Chondrocyte (in vitro differentiated cells): ENCODE results near the gene PDZD2. TPM values are rescaled to one million over a fixed set of nuclear protein-coding genes. Genes with fewer than 3 reads are reported as not detected.
"Not testable (repeated sequence)": the region's sequence is repeated elsewhere in the genome, so short reads cannot be mapped to it uniquely, and the experiment has no call there.

ENCODE experiments used
- DNase-seq: peaks from one replicate; pipeline ENCODE4 v3.0.0; 2021; ENCODE audit warnings: mixed read lengths, low spot score
- H3K27ac Mint-ChIP-seq: one replicate; pipeline ENCODE4 v1.8.0; 2021; ENCODE audit warnings: mild to moderate bottlenecking, moderate library complexity, mixed read lengths; ENCODE audit not compliant: unreplicated experiment
- H3K27me3 Mint-ChIP-seq: 2 replicates; pipeline ENCODE4 v1.8.0; 2021; ENCODE audit warnings: low read depth, mixed read lengths
- H3K36me3 Mint-ChIP-seq: 2 replicates; pipeline ENCODE4 v1.8.0; 2021; ENCODE audit warnings: low read depth, mixed read lengths
- H3K4me1 Mint-ChIP-seq: 2 replicates; pipeline ENCODE4 v1.8.0; 2021; ENCODE audit warnings: low read depth, mild to moderate bottlenecking, mixed read lengths
- H3K4me3 Mint-ChIP-seq: one replicate; pipeline ENCODE4 v1.8.0; 2021; ENCODE audit warnings: mild to moderate bottlenecking, moderate library complexity, mixed read lengths; ENCODE audit not compliant: unreplicated experiment
- H3K9me3 Mint-ChIP-seq: 2 replicates; pipeline ENCODE4 v1.8.0; 2021; ENCODE audit warnings: low read depth, mixed read lengths
- CTCF ChIP-seq: fragments of 200-600 bp; sonication (generic); IDR thresholded peaks from 2 replicates; pipeline ENCODE4 v1.5.0; 2021; ENCODE audit warnings: antibody characterized with exemption, mild to moderate bottlenecking, moderate library complexity
- total RNA-seq: library from RNA; stranded (reverse); gene quantifications from 3 replicates; pipeline ENCODE4 v1.2.1, GENCODE V29; 2021

The PDZD2 gene
- total RNA-seq, 1 donor from 2014 or later: 30.9 TPM

DNA sequence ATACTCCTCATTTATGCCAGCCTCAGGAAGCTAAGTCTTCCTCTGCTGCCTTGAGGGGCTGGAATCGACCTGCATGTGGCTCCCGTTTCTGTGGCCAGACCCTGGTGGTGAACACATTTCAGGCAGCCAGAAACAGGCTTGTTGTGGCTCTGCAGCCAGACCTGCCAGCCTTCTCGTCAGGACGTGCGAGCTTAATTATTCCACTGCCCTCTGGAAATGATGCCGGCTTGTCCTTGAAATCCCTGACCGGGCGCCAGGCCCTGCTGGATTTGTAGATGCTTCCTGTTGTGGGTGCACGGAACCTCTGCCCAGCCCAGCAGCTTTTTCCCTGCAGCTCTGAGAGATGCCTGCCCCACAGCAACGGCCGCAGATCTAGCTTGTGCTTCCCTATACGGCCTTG is 41.6 kb downstream of the PDZD2 start:
- no peaks in the 10 kb centered on the region for H3K9me3 Mint-ChIP-seq
- H3K27me3 Mint-ChIP-seq: peaks cover 40% of the 10 kb centered on the region
- no peak overlapping the region for H3K27ac Mint-ChIP-seq
- no peak overlapping the region for H3K4me3 Mint-ChIP-seq
- DNase-seq: no peak
- TF ChIP-seq CTCF: no peak
- peaks cover 6% of the 10 kb centered on the region for H3K4me1 Mint-ChIP-seq
- no peaks in the 10 kb centered on the region for H3K36me3 Mint-ChIP-seq

GRCh38 chr5:31682025-31682424 is 43.1 kb downstream of the PDZD2 start:
- no peaks in the 10 kb centered on the region for H3K9me3 Mint-ChIP-seq

GRCh38 chr5:31682851-31683250 is 43.9 kb downstream of the PDZD2 start:
- Mint-ChIP-seq H3K4me1 (peaks cover 6% of the 10 kb centered on the region), H3K27ac (no peak overlapping the region), H3K27me3 (peaks cover 40% of the 10 kb centered on the region), H3K4me3 (no peak overlapping the region), H3K36me3 (no peaks in the 10 kb centered on the region), H3K9me3 (no peaks in the 10 kb centered on the region)
- no peak for DNase-seq
- no peak for TF ChIP-seq CTCF

More at GRCh38 chr5:31682025-31682424, 43.1 kb downstream of the PDZD2 start:
- Mint-ChIP-seq H3K4me3 (no peak overlapping the region), H3K36me3 (no peaks in the 10 kb centered on the region), H3K4me1 (peaks cover 6% of the 10 kb centered on the region), H3K27me3 (peaks cover 40% of the 10 kb centered on the region), H3K27ac (no peak overlapping the region)
- DNase-seq: no peak
- TF ChIP-seq CTCF: no peak

- H3K9me3 Mint-ChIP-seq: no peaks in the 10 kb centered on the region
- no peak overlapping the region for H3K27ac Mint-ChIP-seq
- no peak overlapping the region for H3K4me3 Mint-ChIP-seq
- no peak for DNase-seq
- H3K36me3 Mint-ChIP-seq: no peaks in the 10 kb centered on the region
- peaks cover 20% of the 10 kb centered on the region for H3K27me3 Mint-ChIP-seq
- no peak for TF ChIP-seq CTCF
- H3K4me1 Mint-ChIP-seq: no peaks in the 10 kb centered on the region
Measured at GRCh38 chr5:31688515-31689092, 49.7 kb downstream of the PDZD2 start.

GRCh38 chr5:31691408-31691807 is 52.5 kb downstream of the PDZD2 start:
- not testable (repeated sequence) for H3K4me1 Mint-ChIP-seq

DNA sequence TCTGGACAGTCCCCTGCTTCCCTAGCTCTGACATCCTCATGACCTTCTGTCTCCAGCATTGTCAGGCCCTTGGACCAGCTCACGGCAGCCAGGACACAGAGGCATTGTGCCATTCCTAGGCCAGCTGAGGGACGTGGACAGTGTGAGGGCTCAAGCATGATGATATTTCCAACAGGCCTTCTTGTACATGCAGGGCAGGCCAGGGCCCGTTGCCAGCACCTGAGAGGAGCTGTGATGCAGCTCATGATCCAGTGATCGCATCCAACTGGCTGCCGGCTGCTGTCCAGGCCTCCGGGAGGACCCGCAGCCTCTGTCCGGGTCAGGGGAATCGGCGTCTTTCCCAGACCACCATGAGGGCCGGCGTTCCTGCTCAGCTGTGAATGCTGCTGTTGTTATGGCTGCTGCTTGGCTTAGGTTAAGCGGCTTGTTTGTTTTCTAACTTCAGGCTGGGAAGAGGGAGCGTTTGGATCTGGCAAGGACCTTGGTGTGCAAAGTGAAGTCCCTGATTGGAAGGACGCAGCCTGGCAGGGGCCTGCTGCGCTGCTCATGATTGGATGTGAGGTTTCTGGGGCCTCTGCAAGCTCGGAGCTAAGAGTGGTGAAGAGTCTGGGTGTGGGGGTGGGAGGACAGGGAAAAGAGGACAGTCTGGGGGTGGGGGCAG is 53.8 kb downstream of the PDZD2 start:
- no peak overlapping the region for H3K27ac Mint-ChIP-seq
- no peaks in the 10 kb centered on the region for H3K9me3 Mint-ChIP-seq
- H3K4me1 Mint-ChIP-seq: no peaks in the 10 kb centered on the region
- H3K27me3 Mint-ChIP-seq: peaks cover 16% of the 10 kb centered on the region
- H3K36me3 Mint-ChIP-seq: no peaks in the 10 kb centered on the region
- TF ChIP-seq CTCF: no peak
- H3K4me3 Mint-ChIP-seq: no peak overlapping the region
- no peak for DNase-seq

More at GRCh38 chr5:31691408-31691807, 52.5 kb downstream of the PDZD2 start:
- not testable (repeated sequence) for DNase-seq, H3K36me3 Mint-ChIP-seq, H3K27ac Mint-ChIP-seq, H3K9me3 Mint-ChIP-seq, H3K4me3 Mint-ChIP-seq
- peaks cover 12% of the 10 kb centered on the region for H3K27me3 Mint-ChIP-seq
